Measurements from ENCODE around the gene ZNF385B.

The ZNF385B gene

DNA sequence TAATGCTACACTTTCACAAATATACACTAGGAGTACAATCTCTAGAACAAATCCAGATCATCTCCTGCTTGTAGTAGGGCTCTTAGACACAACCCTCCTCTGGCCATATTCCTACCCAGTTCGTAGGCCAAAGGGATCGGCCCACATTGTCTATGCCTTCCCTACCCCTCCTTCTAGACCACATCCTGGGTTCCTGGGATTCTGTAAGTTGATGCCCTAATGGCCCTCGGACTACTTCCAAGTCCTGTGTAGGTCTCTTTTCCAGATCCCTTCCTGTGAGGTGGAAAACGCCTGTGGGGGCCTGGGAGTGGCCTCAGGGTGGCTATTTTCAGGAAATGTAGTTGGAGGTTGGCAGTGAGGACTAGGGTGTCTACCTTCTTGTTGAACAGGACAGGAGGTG, 289.7 kb downstream of the ZNF385B start:
- FAIRE-seq: no peak
- no peak for DNase-seq (ENCODE audit: insufficient read length)
- TF ChIP-seq POLR2AphosphoS5 (IDR thresholded peaks at IDR 0.05; ENCODE audit: low read depth, low read length): no peak
- TF ChIP-seq TAF1 (IDR thresholded peaks at IDR 0.05; ENCODE audit: borderline replicate concordance, low read depth, low read length): no peak
- no peak for TF ChIP-seq POLR2A (IDR thresholded peaks at IDR 0.05; ENCODE audit: low read depth, low read length)

- DNase-seq (ENCODE audit: insufficient read length) (no peak), FAIRE-seq (no peak)
- TF ChIP-seq POLR2AphosphoS5 (IDR thresholded peaks at IDR 0.05; ENCODE audit: low read depth, low read length) (no peak), POLR2A (IDR thresholded peaks at IDR 0.05; ENCODE audit: low read depth, low read length) (no peak), TAF1 (IDR thresholded peaks at IDR 0.05; ENCODE audit: borderline replicate concordance, low read depth, low read length) (no peak)
Measured at GRCh38 chr2:179571252-179571651, 290.2 kb downstream of the ZNF385B start.

- no peak for TF ChIP-seq POLR2AphosphoS5 (IDR thresholded peaks at IDR 0.05; ENCODE audit: low read depth, low read length)
- no peak for TF ChIP-seq TAF1 (IDR thresholded peaks at IDR 0.05; ENCODE audit: borderline replicate concordance, low read depth, low read length)
- TF ChIP-seq POLR2A (IDR thresholded peaks at IDR 0.05; ENCODE audit: low read depth, low read length): no peak
- FAIRE-seq (no peak), DNase-seq (ENCODE audit: insufficient read length) (no peak)
Measured at GRCh38 chr2:179569831-179570233, 291.6 kb downstream of the ZNF385B start.

DNA sequence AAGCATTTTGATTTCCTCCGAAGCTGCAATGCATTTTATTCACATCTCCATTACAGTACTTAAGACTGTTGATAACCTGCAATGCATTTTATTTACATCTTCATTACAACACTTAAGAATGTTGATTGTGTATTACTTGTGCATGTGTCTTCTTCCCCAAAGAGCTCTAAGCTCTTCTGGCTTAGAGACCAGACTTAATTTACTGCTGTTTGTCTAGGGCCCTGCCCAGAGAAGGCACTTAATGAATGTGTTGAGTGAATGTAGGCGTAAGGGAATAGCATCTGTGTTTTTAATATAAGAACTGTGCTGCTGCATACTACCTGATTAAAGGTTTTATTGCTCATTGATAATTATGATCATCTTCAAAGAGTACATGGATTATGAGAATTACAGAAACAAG, 295.6 kb downstream of the ZNF385B start:
- TF ChIP-seq POLR2A (IDR thresholded peaks at IDR 0.05; ENCODE audit: low read depth, low read length) (no peak), TAF1 (IDR thresholded peaks at IDR 0.05; ENCODE audit: borderline replicate concordance, low read depth, low read length) (no peak), POLR2AphosphoS5 (IDR thresholded peaks at IDR 0.05; ENCODE audit: low read depth, low read length) (no peak)
- DNase-seq (ENCODE audit: insufficient read length): no peak
- FAIRE-seq: no peak

GRCh38 chr2:179562330-179562885, 299.0 kb downstream of the ZNF385B start:
- no peak for DNase-seq (ENCODE audit: insufficient read length)
- TF ChIP-seq POLR2A (IDR thresholded peaks at IDR 0.05; ENCODE audit: low read depth, low read length) (no peak), TAF1 (IDR thresholded peaks at IDR 0.05; ENCODE audit: borderline replicate concordance, low read depth, low read length) (no peak), POLR2AphosphoS5 (IDR thresholded peaks at IDR 0.05; ENCODE audit: low read depth, low read length) (no peak)
- no peak for FAIRE-seq

DNA sequence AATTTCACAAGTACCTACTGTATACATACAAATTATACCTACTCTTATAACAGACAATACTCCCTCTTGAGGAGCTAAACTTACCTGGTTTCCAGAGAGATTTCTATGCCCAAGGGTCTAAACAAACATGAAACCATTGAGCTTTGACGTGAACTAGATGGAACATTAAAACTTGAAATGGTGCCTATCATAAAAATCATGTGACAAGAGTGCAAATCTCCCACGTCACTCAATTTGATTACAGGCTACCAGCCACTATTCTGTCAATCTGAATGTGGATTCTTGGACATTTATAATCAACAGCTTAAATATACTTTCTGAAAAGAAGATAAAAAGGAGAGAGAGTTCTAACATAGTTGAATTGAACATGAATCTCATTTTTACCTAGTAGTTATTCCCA, 299.7 kb downstream of the ZNF385B start:
- TF ChIP-seq POLR2A (IDR thresholded peaks at IDR 0.05; ENCODE audit: low read depth, low read length) (no peak), TAF1 (IDR thresholded peaks at IDR 0.05; ENCODE audit: borderline replicate concordance, low read depth, low read length) (no peak)
- DNase-seq (ENCODE audit: insufficient read length) (no peak), FAIRE-seq (no peak)

GRCh38 chr2:179560257-179560735, 301.1 kb downstream of the ZNF385B start:
- DNase-seq (ENCODE audit: insufficient read length) (no peak), FAIRE-seq (no peak)
- no peak for TF ChIP-seq POLR2A (IDR thresholded peaks at IDR 0.05; ENCODE audit: low read depth, low read length)
- no peak for TF ChIP-seq POLR2AphosphoS5 (IDR thresholded peaks at IDR 0.05; ENCODE audit: low read depth, low read length)
- no peak for TF ChIP-seq TAF1 (IDR thresholded peaks at IDR 0.05; ENCODE audit: borderline replicate concordance, low read depth, low read length)

GRCh38 chr2:179559108-179559806, 302.2 kb downstream of the ZNF385B start:
- FAIRE-seq (no peak), DNase-seq (ENCODE audit: insufficient read length) (no peak)
- TF ChIP-seq TAF1 (IDR thresholded peaks at IDR 0.05; ENCODE audit: borderline replicate concordance, low read depth, low read length) (no peak), POLR2AphosphoS5 (IDR thresholded peaks at IDR 0.05; ENCODE audit: low read depth, low read length) (no peak), POLR2A (IDR thresholded peaks at IDR 0.05; ENCODE audit: low read depth, low read length) (no peak)

DNA sequence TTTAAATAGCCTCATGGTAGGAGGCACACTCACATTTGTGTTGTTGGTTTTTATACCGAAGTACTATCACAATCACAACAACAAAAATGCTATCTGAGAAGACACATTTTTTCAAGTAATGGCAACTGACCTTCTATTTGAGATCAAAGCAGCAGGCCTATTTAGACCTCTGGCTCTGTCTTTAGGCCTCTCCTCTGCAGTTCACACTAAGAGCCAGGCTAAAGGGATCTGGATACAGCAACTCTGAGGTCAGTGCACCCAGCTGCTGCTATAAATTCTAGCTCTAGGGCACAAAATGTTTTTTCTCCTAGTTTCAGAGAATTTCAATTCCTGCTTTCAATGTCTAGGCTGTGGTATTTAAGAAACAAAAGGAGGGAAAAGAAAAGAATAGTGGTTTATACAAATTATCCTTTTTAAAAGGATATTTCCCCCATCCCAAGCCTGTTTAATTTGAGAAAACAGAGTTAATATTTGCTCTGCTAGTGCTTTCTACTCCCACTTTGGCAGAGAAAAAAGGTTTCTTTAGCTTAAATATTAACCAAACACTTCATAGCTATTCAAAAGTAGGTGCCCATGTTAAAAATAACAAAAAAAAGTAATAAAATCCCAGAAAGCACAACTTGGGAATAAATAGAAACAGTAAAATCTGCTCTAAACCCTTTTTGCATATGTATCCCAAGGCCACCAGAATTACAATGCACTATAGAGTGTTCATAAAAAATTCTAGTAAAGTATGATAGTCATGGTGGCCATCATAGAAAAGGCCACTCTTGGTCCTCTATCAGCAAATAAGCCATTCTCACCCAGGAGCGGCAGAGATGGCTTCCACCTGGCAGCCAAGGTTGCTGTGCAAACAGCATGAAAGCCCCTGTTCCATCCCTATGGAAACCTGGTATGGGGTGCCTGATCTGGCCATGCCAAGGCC, 303.1 kb downstream of the ZNF385B start:
- TF ChIP-seq POLR2A (IDR thresholded peaks at IDR 0.05; ENCODE audit: low read depth, low read length): no peak
- no peak for TF ChIP-seq TAF1 (IDR thresholded peaks at IDR 0.05; ENCODE audit: borderline replicate concordance, low read depth, low read length)
- no peak for TF ChIP-seq POLR2AphosphoS5 (IDR thresholded peaks at IDR 0.05; ENCODE audit: low read depth, low read length)
- FAIRE-seq: no peak

DNA sequence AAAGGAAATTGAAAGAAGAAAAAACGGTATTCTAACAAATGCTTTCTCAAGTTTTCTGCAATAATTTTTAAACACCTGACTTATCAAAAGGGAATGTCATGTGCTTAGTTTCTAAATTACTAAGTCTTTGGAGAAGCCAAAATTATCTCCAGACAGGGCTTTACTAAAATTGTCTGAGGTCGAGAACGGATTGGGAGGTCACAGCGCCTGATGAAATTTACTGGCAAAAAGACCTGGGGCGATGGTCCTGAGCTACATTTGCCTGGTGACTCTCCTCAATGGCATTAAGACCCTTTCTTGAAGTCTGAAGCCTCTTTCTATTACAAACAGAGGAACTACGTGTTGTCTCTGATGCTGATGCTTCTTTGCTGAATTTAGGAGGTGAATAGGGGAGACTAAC, 305.0 kb downstream of the ZNF385B start:
- FAIRE-seq: no peak
- no peak for DNase-seq (ENCODE audit: insufficient read length)
- TF ChIP-seq POLR2A (IDR thresholded peaks at IDR 0.05; ENCODE audit: low read depth, low read length): no peak
- TF ChIP-seq POLR2AphosphoS5 (IDR thresholded peaks at IDR 0.05; ENCODE audit: low read depth, low read length): no peak
- TF ChIP-seq TAF1 (IDR thresholded peaks at IDR 0.05; ENCODE audit: borderline replicate concordance, low read depth, low read length): no peak

More for the DNA sequence above, 303.1 kb downstream of the ZNF385B start:
- DNase-seq (ENCODE audit: insufficient read length): no peak

- TF ChIP-seq TAF1 (IDR thresholded peaks at IDR 0.05; ENCODE audit: borderline replicate concordance, low read depth, low read length) (no peak), POLR2A (IDR thresholded peaks at IDR 0.05; ENCODE audit: low read depth, low read length) (no peak), POLR2AphosphoS5 (IDR thresholded peaks at IDR 0.05; ENCODE audit: low read depth, low read length) (no peak)
- DNase-seq (ENCODE audit: insufficient read length) (no peak), FAIRE-seq (no peak)
Measured at GRCh38 chr2:179555691-179556283, 305.6 kb downstream of the ZNF385B start.
